Endothelial cell of umbilical vein (primary cell): ENCODE results near the gene ANO4. TPM values are rescaled to one million over a fixed set of nuclear protein-coding genes. Genes with fewer than 3 reads are reported as not detected.

ENCODE experiments used
- BruUV-seq: library from RNA; stranded (reverse); fragments of 400-500 nt; replicated peaks from 2 replicates; lab custom pipeline; 2021; lab: Mats Ljungman, UMichigan
- CTCF ChIA-PET: fragments of 300-600, 350-600 bp; sonication (Branson Sonifier 250); formaldehyde crosslinking; loops from one replicate; lab custom pipeline; 2021; ENCODE audit warnings: antibody characterized with exemption, inconsistent platforms; lab: Charles Lee
- POLR2A ChIA-PET: fragments of 300-600, 350-600 bp; sonication (Branson Sonifier 250); formaldehyde crosslinking; loops from one replicate; lab custom pipeline; 2021; ENCODE audit warnings: antibody characterized with exemption, inconsistent platforms; lab: Charles Lee
- DNase-seq: peaks from one replicate; pipeline ENCODE4 v3.0.0-alpha.2; 2011; ENCODE audit warnings: low read depth, low spot score
- FAIRE-seq: peaks from 2 replicates; lab custom pipeline; 2011; peaks lifted over from hg19 to GRCh38; lab: Jason Lieb, UNC
- H2AFZ ChIP-seq: 2 replicates; pipeline ENCODE4 v1.6.0; 2012; ENCODE audit warnings: low read depth, low read length, control low read depth, inconsistent platforms
- H3K27ac ChIP-seq: 2 replicates; pipeline ENCODE4 v1.5.1; 2011; ENCODE audit warnings: low read depth, mild to moderate bottlenecking, control low read depth, low read length, moderate library complexity; ENCODE audit not compliant: insufficient read depth
- H3K27me3 ChIP-seq, 2 experiments: 2 replicates each; pipeline versions ENCODE4 v1.6.0 to v1.6.1; 2011; ENCODE audit warnings: low read length in 2 of 2, mixed read lengths in 1 of 2; ENCODE audit not compliant: control insufficient read depth in 2 of 2, insufficient read depth in 2 of 2
- H3K36me3 ChIP-seq, 2 experiments: 2 replicates in 1 of 2; 3 replicates in 1 of 2; pipeline ENCODE4 v1.5.1; 2011; ENCODE audit warnings: low read length in 2 of 2, mild to moderate bottlenecking in 1 of 2, moderate library complexity in 1 of 2; ENCODE audit not compliant: control insufficient read depth in 2 of 2, insufficient read depth in 2 of 2; ENCODE audit errors: extremely low read depth in 1 of 2
- H3K4me1 ChIP-seq: 3 replicates; pipeline ENCODE4 v1.5.1; 2011; ENCODE audit warnings: mild to moderate bottlenecking, low read length; ENCODE audit not compliant: control insufficient read depth, insufficient read depth; ENCODE audit errors: extremely low read depth
- H3K4me2 ChIP-seq: 2 replicates; pipeline ENCODE4 v1.6.1; 2011; ENCODE audit warnings: low read length, control low read depth, mixed read lengths; ENCODE audit not compliant: insufficient read depth
- H3K4me3 ChIP-seq, 3 experiments: fragments of 200-600 bp in 1 of 3; sonication (generic), shearing (Covaris generic) in 1 of 3; replicated peaks in 1 of 3; 2 replicates each; pipeline ENCODE4 v1.5.1; 2011 to 2016; ENCODE audit warnings: control low read depth in 3 of 3, low read length in 3 of 3, mild to moderate bottlenecking in 2 of 3, inconsistent platforms in 1 of 3, low read depth in 1 of 3, moderate library complexity in 1 of 3; ENCODE audit not compliant: insufficient read depth in 1 of 3
- H3K79me2 ChIP-seq: 2 replicates; pipeline ENCODE4 v1.6.0; 2012; ENCODE audit warnings: low read length, inconsistent platforms; ENCODE audit not compliant: control insufficient read depth, insufficient read depth
- H3K9ac ChIP-seq: replicated peaks from 2 replicates; pipeline ENCODE3; 2011; ENCODE audit warnings: low read length, control low read depth; ENCODE audit not compliant: insufficient read depth; ENCODE audit errors: extremely low read depth
- H3K9me1 ChIP-seq: replicated peaks from 3 replicates; pipeline ENCODE4 v1.6.0; 2011; ENCODE audit warnings: mild to moderate bottlenecking, low read length; ENCODE audit not compliant: control insufficient read depth, insufficient read depth; ENCODE audit errors: extremely low read depth
- H3K9me3 ChIP-seq: replicated peaks from 2 replicates; pipeline ENCODE4 v1.5.1; 2012; ENCODE audit warnings: low read length, inconsistent platforms; ENCODE audit not compliant: control insufficient read depth, insufficient read depth
- H4K20me1 ChIP-seq: replicated peaks from 2 replicates; pipeline ENCODE3; 2011; ENCODE audit warnings: mild to moderate bottlenecking, low read length; ENCODE audit not compliant: control insufficient read depth, insufficient read depth; ENCODE audit errors: extremely low read depth
- CTCF ChIP-seq, 2 donors: IDR thresholded peaks; 1 replicate in 1 of 2; 2 replicates in 1 of 2; pipeline ENCODE4 v1.5.1; 2011; ENCODE audit warnings: low read length in 2 of 2, mild to moderate bottlenecking in 2 of 2, moderate library complexity in 2 of 2, control low read depth in 1 of 2, inconsistent platforms in 1 of 2, low read depth in 1 of 2; ENCODE audit not compliant: insufficient read depth in 1 of 2; ENCODE audit errors: extremely low read depth in 1 of 2
- EZH2 ChIP-seq: IDR thresholded peaks from 2 replicates; pipeline ENCODE4 v1.6.1; 2012; ENCODE audit warnings: borderline replicate concordance, low read depth, mild to moderate bottlenecking, moderate library complexity, low read length, inconsistent platforms; ENCODE audit not compliant: severe bottlenecking
- FOS ChIP-seq: IDR thresholded peaks from 2 replicates; pipeline ENCODE4 v1.6.1; 2011; ENCODE audit warnings: mild to moderate bottlenecking, low read length, moderate library complexity, borderline replicate concordance; ENCODE audit not compliant: insufficient read depth
- GATA2 ChIP-seq: IDR thresholded peaks from 2 replicates; pipeline ENCODE4 v1.7.0; 2011; ENCODE audit warnings: low read depth, mild to moderate bottlenecking, moderate library complexity, mixed read lengths, low read length; ENCODE audit not compliant: insufficient read length, insufficient read depth
- JUN ChIP-seq: IDR thresholded peaks from 2 replicates; pipeline ENCODE4 v1.6.1; 2011; ENCODE audit warnings: borderline replicate concordance, low read depth; ENCODE audit not compliant: insufficient read length, insufficient read depth
- MAX ChIP-seq: IDR thresholded peaks from 2 replicates; pipeline ENCODE4 v1.6.1; 2011; ENCODE audit not compliant: insufficient read depth, insufficient read length
- MYC ChIP-seq: IDR thresholded peaks from one replicate; pipeline ENCODE4 v1.6.1; 2011; ENCODE audit warnings: mild to moderate bottlenecking, low read depth, low read length
- POLR2A ChIP-seq: IDR thresholded peaks from 2 replicates; pipeline ENCODE4 v1.6.1; 2012; ENCODE audit warnings: low read depth, mild to moderate bottlenecking, control low read depth, low read length
- POLR2AphosphoS5 ChIP-seq: IDR thresholded peaks from 2 replicates; pipeline ENCODE4 v1.6.1; 2012; ENCODE audit warnings: low read depth, mild to moderate bottlenecking, control low read depth, low read length, moderate library complexity; ENCODE audit not compliant: insufficient read depth
- dilution Hi-C: fragments of 300-500 bp; cut with MboI; formaldehyde crosslinking; loops from one replicate; pipeline ENCODE4 v1.15.0; 2019; ENCODE audit warnings: low sequenced_read_pairs; ENCODE audit not compliant: extremely low pct_ligation_motif_present
- intact Hi-C: fragments of 100-400 bp; cut with micrococcal nuclease; formaldehyde crosslinking; loops from one replicate; pipeline ENCODE4 v1.10.0; 2022
- polyA plus RNA-seq, 4 experiments: library from polyadenylated mRNA; depleted of rRNA in 3 of 4; stranded (reverse) in 3 of 4; unstranded in 1 of 4; fragments of >200 nt; gene quantifications; 2 replicates each; pipeline versions ENCODE4 v1.2.1 to v1.2.3, GENCODE V29; 2011 to 2012; ENCODE audit warnings: missing spikeins in 1 of 4
- total RNA-seq: library from RNA; stranded (reverse); gene quantifications from 2 replicates; pipeline ENCODE4 v1.2.3, GENCODE V29; 2021

ANO4 gene
- total and polyA plus RNA-seq, 2 donors (not counting 3 experiments of a cell fraction or from before 2014, with no cell fraction given) = 0.25 TPM; not detected in 1

GRCh38 chr12:101172316-101172715 lies 377.7 kb downstream of the ANO4 start:
- H3K36me3 ChIP-seq = no peaks in the 10 kb centered on the region
- no peaks in the 10 kb centered on the region for H3K79me2 ChIP-seq
- no peaks in the 10 kb centered on the region for H3K4me1 ChIP-seq
- DNase-seq (no peak), FAIRE-seq (no peak)
- BruUV-seq = no TSS peak
- ChIA-PET CTCF (no interaction called here), POLR2A (no interaction called here)
- H3K4me2 ChIP-seq = no peak overlapping the region
- H3K9me3 ChIP-seq = no peaks in the 10 kb centered on the region
- H2AFZ ChIP-seq = no peak overlapping the region
- H3K27ac ChIP-seq = no peak overlapping the region
- no peak overlapping the region for H3K4me3 ChIP-seq
- intact Hi-C loops = no loop called here
- H4K20me1 ChIP-seq = no peaks in the 10 kb centered on the region
- TF ChIP-seq FOS = no peak
- no peak for TF ChIP-seq MAX
- TF ChIP-seq GATA2 = no peak
- TF ChIP-seq JUN = no peak
- no peak for TF ChIP-seq EZH2
- no peak for TF ChIP-seq POLR2AphosphoS5
- no peak for TF ChIP-seq MYC
- no peak for TF ChIP-seq CTCF (IDR thresholded peaks at IDR 0.05; ENCODE audit: extremely low read depth in 1 of 2, insufficient read depth in 1 of 2, low read depth in 1 of 2, low read length in 2 of 2)
- no peak for TF ChIP-seq POLR2A
- dilution Hi-C loops = no loop called here
- H3K9ac ChIP-seq = no peak overlapping the region
- no peaks in the 10 kb centered on the region for H3K9me1 ChIP-seq
- no peaks in the 10 kb centered on the region for H3K27me3 ChIP-seq
